Vagina (tissue), 2 donors: ENCODE data around the gene RHBDL2. TPM values are rescaled to one million over a fixed set of nuclear protein-coding genes. Genes with fewer than 3 reads are reported as not detected.
"Not testable (repeated sequence)": the region's sequence is repeated elsewhere in the genome, so short reads cannot be mapped to it uniquely, and the experiment has no call there.

Experiments used
- DNase-seq, 2 donors: peaks; one replicate each; pipeline ENCODE4 v3.0.0-alpha.2; 2017; ENCODE audit errors: extremely low spot score in 2 of 2
- H3K27ac ChIP-seq: fragments of 200-600 bp; sonication (generic); one replicate; pipeline ENCODE4 v1.5.1; 2019
- H3K27me3 ChIP-seq: fragments of 200-600 bp; sonication (generic); one replicate; pipeline ENCODE4 v1.5.1; 2019
- H3K36me3 ChIP-seq, 2 donors: fragments of 200-600 bp; sonication (generic); one replicate each; pipeline ENCODE4 v1.5.1; 2017 to 2019
- H3K4me1 ChIP-seq: fragments of 200-600 bp; sonication (generic); one replicate; pipeline ENCODE4 v1.5.1; 2019
- H3K4me3 ChIP-seq, 2 donors: fragments of 200-600 bp; sonication (generic); 1 replicate in 1 of 2; 2 replicates in 1 of 2; pipeline ENCODE4 v1.5.1; 2016 to 2019
- H3K9me3 ChIP-seq: fragments of 200-600 bp; sonication (generic); one replicate; pipeline ENCODE4 v1.5.1; 2019
- CTCF ChIP-seq, 3 experiments: fragments of 450-650 bp in 2 of 3; fragments of 200-600 bp in 1 of 3; sonication (generic) in 1 of 3; IDR thresholded peaks; one replicate each; pipeline ENCODE4 v1.5.1; 2017 to 2019; ENCODE audit warnings: antibody characterized with exemption in 3 of 3, mild to moderate bottlenecking in 2 of 3, moderate library complexity in 2 of 3
- POLR2A ChIP-seq, 2 donors: fragments of 450-650 bp; IDR thresholded peaks; one replicate each; pipeline ENCODE4 v1.6.1; 2017; ENCODE audit warnings: antibody characterized with exemption in 2 of 2, mild to moderate bottlenecking in 2 of 2, moderate library complexity in 2 of 2
- POLR2AphosphoS5 ChIP-seq, 2 donors: sonication (generic); formaldehyde crosslinking; IDR thresholded peaks; one replicate each; pipeline ENCODE4 v1.9.0; 2017; ENCODE audit warnings: antibody characterized with exemption in 2 of 2, mild to moderate bottlenecking in 2 of 2, low read depth in 1 of 2; ENCODE audit not compliant: insufficient read depth in 1 of 2
- intact Hi-C: fragments of 100-400 bp; cut with DNase I; formaldehyde crosslinking; loops from one replicate; pipeline ENCODE4 v1.15.1; 2023
- small RNA-seq: library from RNA; depleted of rRNA; stranded (forward); fragments of <200 nt; gene quantifications from one replicate; pipeline ENCODE3, GENCODE V24; 2016
- total RNA-seq: library from RNA; depleted of rRNA; stranded (reverse); fragments of >200 nt; gene quantifications from one replicate; pipeline ENCODE4 v1.2.3, GENCODE V29; 2016

Gene RHBDL2
- total RNA-seq, 1 donor from 2014 or later, result 9.6 TPM

- H3K36me3 ChIP-seq, result peaks cover 5 to 66% of the 10 kb centered on the region in 2 donors
- no peaks in the 10 kb centered on the region for H3K4me1 ChIP-seq
- intact Hi-C loops, result no loop called here
Measured at GRCh38 chr1:38846210-38846609, 95.4 kb downstream of the RHBDL2 start.

GRCh38 chr1:38845088-38845487, 96.5 kb downstream of the RHBDL2 start:
- H3K4me3 ChIP-seq, intact Hi-C loops, H3K27ac ChIP-seq, DNase-seq, H3K9me3 ChIP-seq, H3K27me3 ChIP-seq, H3K4me1 ChIP-seq: not testable (repeated sequence)
- H3K36me3 ChIP-seq, result peaks cover 5 to 55% of the 10 kb centered on the region in 2 donors

More at GRCh38 chr1:38846210-38846609, 95.4 kb downstream of the RHBDL2 start:
- TF ChIP-seq CTCF (IDR thresholded peaks at IDR 0.05) (no peak), POLR2AphosphoS5 (IDR thresholded peaks at IDR 0.05; ENCODE audit: insufficient read depth in 1 of 2, low read depth in 1 of 2) (no peak), POLR2A (IDR thresholded peaks at IDR 0.05) (no peak)
- no peaks in the 10 kb centered on the region for H3K27me3 ChIP-seq
- H3K4me3 ChIP-seq, result no peak overlapping the region
- no peak for DNase-seq
- no peak overlapping the region for H3K27ac ChIP-seq
- H3K9me3 ChIP-seq, result no peaks in the 10 kb centered on the region

- no peak for DNase-seq
- TF ChIP-seq CTCF (IDR thresholded peaks at IDR 0.05) (no peak), POLR2A (IDR thresholded peaks at IDR 0.05) (no peak), POLR2AphosphoS5 (IDR thresholded peaks at IDR 0.05; ENCODE audit: insufficient read depth in 1 of 2, low read depth in 1 of 2) (no peak)
- Histone ChIP-seq H3K27ac (no peak overlapping the region), H3K4me3 (no peak overlapping the region), H3K27me3 (no peaks in the 10 kb centered on the region), H3K4me1 (peaks cover 6% of the 10 kb centered on the region), H3K36me3 (peaks cover 5 to 48% of the 10 kb centered on the region in 2 donors), H3K9me3 (no peaks in the 10 kb centered on the region)
- intact Hi-C loops, result no loop called here
Measured at GRCh38 chr1:38840281-38840680, 101.3 kb downstream of the RHBDL2 start.

- H3K9me3 ChIP-seq, result no peaks in the 10 kb centered on the region
- no peaks in the 10 kb centered on the region for H3K27me3 ChIP-seq
- H3K36me3 ChIP-seq, result peaks cover 5 to 39% of the 10 kb centered on the region in 2 donors
- H3K4me1 ChIP-seq, result peaks cover 6% of the 10 kb centered on the region
- no peak overlapping the region for H3K4me3 ChIP-seq
- intact Hi-C loops, result no loop called here
- no peak overlapping the region for H3K27ac ChIP-seq
- TF ChIP-seq POLR2AphosphoS5 (IDR thresholded peaks at IDR 0.05; ENCODE audit: insufficient read depth in 1 of 2, low read depth in 1 of 2), result no peak
- TF ChIP-seq POLR2A (IDR thresholded peaks at IDR 0.05), result no peak
- DNase-seq, result no peak
Measured at GRCh38 chr1:38839363-38839762, 102.3 kb downstream of the RHBDL2 start.

- H3K9me3 ChIP-seq, DNase-seq, H3K27me3 ChIP-seq, H3K4me1 ChIP-seq, H3K27ac ChIP-seq, intact Hi-C loops, H3K4me3 ChIP-seq: not testable (repeated sequence)
- H3K36me3 ChIP-seq, result peaks cover 0 to 21% of the 10 kb centered on the region in 2 donors
Measured at GRCh38 chr1:38836316-38836715, 105.3 kb downstream of the RHBDL2 start.

Small RNA genes within 50 kb of the gene (small RNA-seq; reads per million reads assigned to genes)
- not detected for gene GJA9-MYCBP
- not detected for gene RF00019
- gene RNU6-605P, result not detected

Other genes with a start within 250 kb of the RHBDL2 start
- 9.8 TPM for gene RRAGC, start 82.1 kb downstream of the RHBDL2 start, total RNA-seq
- 12.8 TPM for gene MYCBP, start 68.5 kb downstream of the RHBDL2 start, total RNA-seq
- gene GJA9, start 60.2 kb downstream of the RHBDL2 start, total RNA-seq, result not detected
- 27.5 TPM for gene AKIRIN1, start 49.4 kb upstream of the RHBDL2 start, total RNA-seq
- 534 TPM for gene NDUFS5, start 84.5 kb upstream of the RHBDL2 start, total RNA-seq